ENCODE data around the gene TPRA1.
"Not testable (repeated sequence)": the region's sequence is repeated elsewhere in the genome, so short reads cannot be mapped to it uniquely, and the experiment has no call there.

Gene TPRA1

GRCh38 chr3:127535106-127535785 is 55.3 kb downstream of the TPRA1 start:
- DNase-seq: no peak

DNA sequence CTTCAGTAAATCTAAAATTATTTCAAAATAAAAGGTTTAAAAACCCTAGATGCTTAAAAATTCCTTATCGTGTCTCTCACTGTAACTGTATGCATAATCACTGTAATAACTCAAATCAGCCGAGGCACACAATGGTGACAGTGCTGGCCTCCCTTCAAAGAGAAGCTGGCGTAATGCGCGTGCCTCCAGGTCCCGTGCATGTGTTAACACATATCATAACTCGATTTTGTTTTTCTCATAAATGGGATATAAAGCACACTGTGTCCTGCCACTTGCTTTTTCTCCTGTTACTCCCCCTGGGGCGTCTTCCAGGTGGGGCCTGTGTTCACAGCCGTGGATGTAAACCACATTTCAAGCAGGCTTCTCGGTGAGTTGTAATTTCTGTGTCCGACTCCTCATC is 56.0 kb downstream of the TPRA1 start:
- DNase-seq: no peak

DNA sequence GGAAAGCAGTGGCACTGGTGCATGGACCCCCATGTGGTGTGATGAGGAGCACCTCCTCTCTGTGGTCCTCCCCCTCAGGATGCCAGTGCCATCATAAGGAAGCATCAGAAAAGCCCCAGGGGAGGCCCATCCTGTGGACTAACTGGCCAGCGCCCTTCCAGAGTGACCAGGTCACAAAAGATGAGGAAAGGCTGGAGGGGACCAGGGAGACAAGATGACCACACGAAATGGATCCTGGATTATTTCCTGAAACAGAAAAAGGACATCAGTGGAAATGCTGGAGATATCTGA is 56.4 kb downstream of the TPRA1 start:
- DNase-seq: no peak

GRCh38 chr3:127532561-127533203 is 57.9 kb downstream of the TPRA1 start:
- no peak for DNase-seq

DNA sequence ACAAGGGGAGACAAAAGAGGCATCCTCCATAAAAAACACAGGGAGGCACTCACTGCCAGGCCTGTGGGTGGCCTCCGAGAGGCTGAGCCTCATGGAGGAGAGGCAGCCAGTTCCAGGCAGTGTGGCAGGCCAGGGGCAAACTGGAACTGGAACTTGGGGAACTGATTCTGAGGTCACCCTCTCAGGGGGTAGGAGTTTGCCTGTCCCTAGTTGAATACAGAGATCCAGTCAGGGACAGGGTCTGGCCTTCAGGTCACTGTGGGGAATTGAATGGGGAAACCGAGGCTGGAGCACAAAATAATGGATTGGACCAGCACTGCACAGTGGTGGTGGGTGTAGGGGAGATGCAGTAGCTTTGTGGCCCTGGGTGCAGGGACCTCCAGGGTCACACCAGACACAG is 58.7 kb downstream of the TPRA1 start:
- DNase-seq: no peak

DNA sequence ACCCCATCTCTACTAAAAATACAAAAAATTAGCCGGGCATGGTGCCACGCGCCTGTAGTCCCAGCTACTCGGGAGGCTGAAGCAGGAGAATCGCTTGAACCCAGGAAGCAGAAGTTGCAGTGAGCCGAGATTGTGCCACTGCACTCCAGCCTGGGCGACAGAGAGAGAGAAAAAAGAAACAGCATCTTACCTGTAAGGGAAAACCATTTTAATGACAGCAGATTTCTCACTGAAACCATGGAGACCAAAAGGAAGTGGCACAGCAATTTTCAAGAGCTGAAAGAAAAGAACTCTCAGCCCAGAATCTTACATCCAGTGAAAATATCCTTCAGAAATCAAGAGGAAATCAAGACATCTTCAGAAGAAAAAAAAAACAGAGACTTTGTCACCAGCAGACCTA is 59.7 kb downstream of the TPRA1 start:
- not testable (repeated sequence) for DNase-seq

DNA sequence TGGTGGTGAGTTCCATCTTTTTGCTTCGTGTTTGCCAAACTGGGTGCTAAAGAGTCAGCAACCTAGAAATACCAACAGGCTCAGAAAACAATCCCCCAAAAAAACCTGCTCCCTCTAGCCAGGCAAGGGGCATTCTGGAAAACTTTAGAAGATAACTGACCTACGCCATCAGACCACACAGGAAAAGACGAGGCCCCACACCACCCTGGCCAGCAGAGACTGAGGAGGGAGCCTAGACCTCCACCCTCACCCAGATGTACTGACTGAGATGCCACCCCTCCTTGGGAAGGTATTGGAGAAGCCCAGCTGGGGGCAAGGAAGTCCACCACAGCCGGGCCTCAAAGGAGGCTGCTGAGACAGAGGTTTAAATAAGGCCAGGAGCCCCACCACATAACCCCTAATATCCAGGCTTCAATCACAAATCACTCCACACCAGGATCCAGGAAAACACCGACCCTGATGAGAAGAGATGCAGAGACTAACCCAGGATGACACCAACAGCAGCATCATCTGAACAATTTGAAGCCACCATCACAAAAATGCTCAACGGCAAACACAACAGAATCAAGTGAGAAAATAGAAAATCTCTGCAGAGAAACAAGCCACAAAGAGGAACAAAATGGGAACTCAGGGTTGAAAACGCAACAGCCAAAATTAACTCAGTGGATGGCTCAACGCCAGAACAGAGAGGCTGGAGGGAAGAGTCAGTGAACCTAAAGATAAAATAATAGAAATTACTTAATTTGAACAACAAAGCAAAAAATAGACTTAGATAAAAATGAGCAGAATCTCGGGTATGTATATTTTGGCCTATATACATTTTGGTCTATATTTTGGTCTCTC is 61.0 kb downstream of the TPRA1 start:
- no peak for DNase-seq

- DNase-seq: no peak
Observed at GRCh38 chr3:127525373-127525772, 65.2 kb downstream of the TPRA1 start.

DNA sequence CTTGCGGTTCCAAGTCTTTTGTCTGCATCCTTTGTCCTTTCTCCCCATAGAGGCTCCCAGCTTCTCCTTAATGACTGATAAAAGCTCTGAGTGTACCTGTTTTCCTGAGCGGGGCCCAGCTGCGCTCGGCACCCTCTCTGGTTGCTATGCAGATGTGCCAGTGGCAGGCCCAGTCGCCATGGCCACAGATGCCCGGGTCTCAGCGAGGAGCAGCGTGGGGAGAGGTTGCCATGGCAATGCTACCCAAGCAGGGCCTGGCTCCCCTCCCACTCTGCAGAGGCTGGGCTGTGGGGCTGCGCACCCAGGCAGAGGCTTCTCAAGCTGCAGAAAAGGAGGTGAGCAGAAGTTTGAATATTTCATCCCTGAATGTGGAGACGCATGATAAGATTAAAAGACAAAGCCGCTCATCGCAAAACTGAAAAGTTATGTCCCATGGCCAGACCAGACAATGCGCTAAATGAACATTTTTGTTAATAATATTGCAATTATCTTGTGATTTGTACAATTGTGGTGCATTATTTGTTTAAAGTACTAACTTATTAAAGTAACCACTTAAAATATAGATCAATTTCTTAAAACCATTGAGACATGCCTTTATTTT is 66.1 kb downstream of the TPRA1 start:
- DNase-seq: no peak
